ENCODE measurements around the gene ZDHHC17. TPM values are rescaled to one million over a fixed set of nuclear protein-coding genes. Genes with fewer than 3 reads are reported as not detected.

The ZDHHC17 gene
- total and polyA plus RNA-seq, 11 donors, result 9.4 to 29.6 (median 18.0) TPM

DNA sequence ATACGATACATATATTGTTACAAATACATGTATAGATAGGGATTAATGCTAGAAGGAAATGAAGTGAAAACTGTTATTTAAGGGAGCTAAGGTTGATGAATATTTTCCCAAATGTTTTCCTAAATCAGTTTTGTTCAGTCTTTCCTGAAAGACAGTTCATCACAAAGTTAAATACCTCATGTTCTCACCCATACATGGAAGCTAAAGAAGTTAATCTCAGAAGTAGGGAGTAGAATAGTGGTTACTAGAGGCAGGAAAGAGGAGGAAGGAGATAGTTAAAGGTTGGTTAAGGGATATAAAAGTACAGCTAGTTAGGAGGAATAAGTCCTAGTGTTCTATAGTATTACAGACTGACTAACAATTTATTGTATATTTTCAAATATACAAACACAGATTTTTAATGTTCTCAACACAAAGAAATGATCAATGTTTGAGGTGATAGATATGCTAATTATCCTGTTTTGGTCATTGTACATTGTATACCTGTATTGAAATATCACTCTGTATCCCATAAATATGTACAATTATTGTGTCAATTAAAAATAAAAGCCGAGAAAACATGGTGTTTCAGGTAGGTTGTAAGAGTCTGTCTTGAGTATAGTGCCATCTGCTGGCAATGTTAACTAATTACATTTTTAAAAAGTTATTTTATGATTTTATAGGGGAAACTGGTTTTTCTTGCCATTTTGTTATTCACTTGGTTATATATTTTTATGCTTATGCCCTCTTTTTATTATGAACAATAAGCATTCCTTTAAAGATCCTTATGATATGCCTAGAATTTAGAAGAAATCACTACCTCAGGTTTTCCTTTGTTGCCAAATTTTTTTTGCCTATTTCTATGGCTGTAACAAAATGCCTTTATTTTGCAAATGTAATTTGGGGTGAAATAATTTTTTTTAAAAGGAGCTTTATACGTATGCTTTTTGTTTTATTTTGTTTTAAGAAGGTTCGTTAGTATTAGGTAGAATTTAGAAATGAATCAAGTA, 26.9 kb downstream of the ZDHHC17 start:
- TF ChIP-seq POLR2A (IDR thresholded peaks at IDR 0.05), result no peak
- TF ChIP-seq, protein P1, sequence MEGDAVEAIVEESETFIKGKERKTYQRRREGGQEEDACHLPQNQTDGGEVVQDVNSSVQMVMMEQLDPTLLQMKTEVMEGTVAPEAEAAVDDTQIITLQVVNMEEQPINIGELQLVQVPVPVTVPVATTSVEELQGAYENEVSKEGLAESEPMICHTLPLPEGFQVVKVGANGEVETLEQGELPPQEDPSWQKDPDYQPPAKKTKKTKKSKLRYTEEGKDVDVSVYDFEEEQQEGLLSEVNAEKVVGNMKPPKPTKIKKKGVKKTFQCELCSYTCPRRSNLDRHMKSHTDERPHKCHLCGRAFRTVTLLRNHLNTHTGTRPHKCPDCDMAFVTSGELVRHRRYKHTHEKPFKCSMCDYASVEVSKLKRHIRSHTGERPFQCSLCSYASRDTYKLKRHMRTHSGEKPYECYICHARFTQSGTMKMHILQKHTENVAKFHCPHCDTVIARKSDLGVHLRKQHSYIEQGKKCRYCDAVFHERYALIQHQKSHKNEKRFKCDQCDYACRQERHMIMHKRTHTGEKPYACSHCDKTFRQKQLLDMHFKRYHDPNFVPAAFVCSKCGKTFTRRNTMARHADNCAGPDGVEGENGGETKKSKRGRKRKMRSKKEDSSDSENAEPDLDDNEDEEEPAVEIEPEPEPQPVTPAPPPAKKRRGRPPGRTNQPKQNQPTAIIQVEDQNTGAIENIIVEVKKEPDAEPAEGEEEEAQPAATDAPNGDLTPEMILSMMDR (IDR thresholded peaks at IDR 0.05), result peak; percentile 42 to 88 (median 74)
- ATAC-seq, result no peak
- intact Hi-C loops (cut with DNase I), result loop anchor here in 8 of 10 donors (1.0 to 2.0 kb wide), 3 partner anchors 170 to 172 kb away; no protein-coding TSS in a partner anchor
- Histone ChIP-seq H3K4me1 (peaks cover 0 to 65% (median 24%) of the 10 kb centered on the region in 12 donors), H3K9me3 (peaks cover 0 to 10% (median 0%) of the 10 kb centered on the region in 12 donors), H3K36me3 (no peaks in the 10 kb centered on the region), H3K27ac (peak overlapping the region in 1 of 12 donors; percentile 37), H3K4me3 (no peak overlapping the region), H3K27me3 (no peaks in the 10 kb centered on the region)
- 47 to 56% (median 48%) methylated on average over 4 of the region's 4 CpGs for WGBS, 4 donors
- DNase-seq, result no peak

DNA sequence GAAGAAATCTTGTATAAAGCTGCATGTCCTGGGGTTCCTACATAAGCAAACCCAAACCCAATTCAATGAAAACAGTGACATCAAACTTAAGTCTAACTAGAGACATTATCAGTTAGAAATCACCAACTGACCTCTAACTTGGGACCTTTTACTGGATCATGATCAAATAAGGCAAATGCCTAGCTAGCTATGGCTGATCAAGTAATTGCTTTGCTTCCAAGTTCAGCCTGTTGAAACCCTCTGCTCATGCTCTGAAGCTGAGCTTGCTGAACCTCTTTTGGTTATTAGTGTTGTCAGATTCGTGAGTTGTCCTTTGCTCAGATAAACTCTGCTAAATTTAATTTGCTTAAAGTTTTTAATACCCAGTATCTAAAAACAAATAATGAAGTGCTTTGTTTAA, 28.9 kb downstream of the ZDHHC17 start:
- Histone ChIP-seq H3K4me3 (no peak overlapping the region), H3K9me3 (peaks cover 0 to 3% (median 0%) of the 10 kb centered on the region in 12 donors), H3K36me3 (peaks cover 0 to 5% (median 0%) of the 10 kb centered on the region in 9 donors), H3K27me3 (no peaks in the 10 kb centered on the region), H3K4me1 (peaks cover 0 to 52% (median 18%) of the 10 kb centered on the region in 12 donors), H3K27ac (peak overlapping the region in 3 of 12 donors; percentile 1 to 21 (median 15))
- intact Hi-C loops (cut with DNase I), result loop anchor here in 1 of 10 donors (2.0 kb wide), 1 partner anchor 172 kb away; no protein-coding TSS in a partner anchor
- TF ChIP-seq, protein P1 (IDR thresholded peaks at IDR 0.05), result no peak
- no peak for TF ChIP-seq POLR2A (IDR thresholded peaks at IDR 0.05)
- 26 to 49% (median 29%) methylated on average over 1 of the region's 1 CpG for WGBS, 4 donors
- ATAC-seq, result no peak
- DNase-seq, result no peak

DNA sequence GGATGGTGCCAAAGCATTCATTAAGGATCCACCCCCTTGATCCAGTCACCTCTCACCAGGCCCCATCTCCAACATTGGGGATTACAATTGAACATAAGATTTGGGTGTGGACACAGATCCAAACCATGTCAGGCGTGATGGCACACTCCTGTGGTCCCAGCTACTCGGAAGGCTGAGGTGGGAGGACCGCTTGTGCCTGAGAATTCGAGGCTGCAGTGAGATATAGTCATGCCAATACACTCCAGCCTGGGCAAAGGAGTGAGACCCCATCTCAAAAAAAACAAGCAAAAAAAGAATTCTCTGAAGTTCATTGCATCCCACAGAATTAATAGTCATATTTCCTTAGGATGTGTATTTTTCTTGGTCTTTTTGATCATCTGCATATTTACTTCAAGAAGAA, 34.9 kb downstream of the ZDHHC17 start:
- Histone ChIP-seq H3K4me1 (peaks cover 0 to 12% (median 0%) of the 10 kb centered on the region in 12 donors), H3K4me3 (no peak overlapping the region), H3K36me3 (peaks cover 0 to 33% (median 15%) of the 10 kb centered on the region in 9 donors), H3K27me3 (no peaks in the 10 kb centered on the region), H3K9me3 (peaks cover 0 to 19% (median 6%) of the 10 kb centered on the region in 12 donors), H3K27ac (no peak overlapping the region)
- 96 to 100% (median 98%) methylated on average over 4 of the region's 4 CpGs for WGBS, 4 donors
- no peak for DNase-seq
- intact Hi-C loops (cut with DNase I), result no loop called here
- no peak for ATAC-seq
- TF ChIP-seq, protein P1 (IDR thresholded peaks at IDR 0.05), result no peak
- no peak for TF ChIP-seq POLR2A (IDR thresholded peaks at IDR 0.05)

- no peak overlapping the region for H3K4me3 ChIP-seq
- H3K36me3 ChIP-seq, result peaks cover 0 to 33% (median 15%) of the 10 kb centered on the region in 9 donors
- WGBS, 4 donors, result 96 to 100% (median 99%) methylated on average over 2 of the region's 2 CpGs
- H3K4me1 ChIP-seq, result peaks cover 0 to 12% (median 0%) of the 10 kb centered on the region in 12 donors
- no peak for DNase-seq
- no peak for ATAC-seq
- no peaks in the 10 kb centered on the region for H3K27me3 ChIP-seq
- peaks cover 0 to 19% (median 6%) of the 10 kb centered on the region in 12 donors for H3K9me3 ChIP-seq
- TF ChIP-seq, protein P1 (IDR thresholded peaks at IDR 0.05), result no peak
- TF ChIP-seq POLR2A (IDR thresholded peaks at IDR 0.05), result no peak
- no peak overlapping the region for H3K27ac ChIP-seq
- intact Hi-C loops (cut with DNase I), result no loop called here
Observed at GRCh38 chr12:76799362-76799761, 35.4 kb downstream of the ZDHHC17 start.
